Activated CD8-positive, alpha-beta memory T cell treated with anti-CD3 and anti-CD28 coated beads, Interleukin-2, amount 50 U/mL, for 24 hours (primary cell): ENCODE data around the gene CFAP70.
"Not testable (repeated sequence)": the region's sequence is repeated elsewhere in the genome, so short reads cannot be mapped to it uniquely, and the experiment has no call there.

Experiments
- DNase-seq: peaks from one replicate; pipeline ENCODE4 v3.0.0-alpha.2; 2020; ENCODE audit errors: extremely low read depth

CFAP70 gene

GRCh38 chr10:73339436-73339835 lies 19.2 kb downstream of the CFAP70 start:
- no peak for DNase-seq

- no peak for DNase-seq
Observed at GRCh38 chr10:73338801-73339368, 19.8 kb downstream of the CFAP70 start.

- DNase-seq: no peak
Observed at GRCh38 chr10:73333202-73333601, 25.5 kb downstream of the CFAP70 start.

- no peak for DNase-seq
Observed at GRCh38 chr10:73332379-73332778, 26.3 kb downstream of the CFAP70 start.

- not testable (repeated sequence) for DNase-seq
Observed at GRCh38 chr10:73328523-73328922, 30.1 kb downstream of the CFAP70 start.

GRCh38 chr10:73325290-73325689 lies 33.4 kb downstream of the CFAP70 start:
- not testable (repeated sequence) for DNase-seq

GRCh38 chr10:73323582-73323981 lies 35.1 kb downstream of the CFAP70 start:
- DNase-seq: not testable (repeated sequence)

GRCh38 chr10:73310475-73310874 lies 48.2 kb downstream of the CFAP70 start:
- no peak for DNase-seq

GRCh38 chr10:73307203-73307800 lies 51.4 kb downstream of the CFAP70 start:
- no peak for DNase-seq

GRCh38 chr10:73306171-73306708 lies 52.4 kb downstream of the CFAP70 start:
- DNase-seq: no peak

- DNase-seq: no peak
Observed at GRCh38 chr10:73296946-73297345, 61.7 kb downstream of the CFAP70 start.

- DNase-seq: no peak
Observed at GRCh38 chr10:73293461-73293860, 65.2 kb downstream of the CFAP70 start.

- no peak for DNase-seq
Observed at GRCh38 chr10:73289958-73290357, 68.7 kb downstream of the CFAP70 start.

GRCh38 chr10:73287441-73287840 lies 71.2 kb downstream of the CFAP70 start:
- DNase-seq: no peak

GRCh38 chr10:73281097-73281496 lies 77.6 kb downstream of the CFAP70 start:
- DNase-seq: no peak

- no peak for DNase-seq
Observed at GRCh38 chr10:73264423-73264822, 94.2 kb downstream of the CFAP70 start.

GRCh38 chr10:73263693-73264347 lies 94.8 kb downstream of the CFAP70 start:
- no peak for DNase-seq

GRCh38 chr10:73262880-73263555 lies 95.6 kb downstream of the CFAP70 start:
- no peak for DNase-seq

GRCh38 chr10:73262105-73262730 lies 96.4 kb downstream of the CFAP70 start:
- DNase-seq: no peak

GRCh38 chr10:73261362-73261995 lies 97.2 kb downstream of the CFAP70 start:
- no peak for DNase-seq

GRCh38 chr10:73258612-73259011 lies 100.1 kb downstream of the CFAP70 start:
- DNase-seq: not testable (repeated sequence)

GRCh38 chr10:73253225-73253555 lies 105.5 kb downstream of the CFAP70 start:
- DNase-seq: no peak
